Measurements from ENCODE around the gene ZNF227. TPM values are rescaled to one million over a fixed set of nuclear protein-coding genes. Genes with fewer than 3 reads are reported as not detected.
A peak's percentile ranks its signal among the peaks of the same experiment; 100 is the strongest.

The ZNF227 gene
- total RNA-seq, 2 experiments from 2014 or later = 16.2 to 17.2 TPM

- H3K9me3 ChIP-seq (ENCODE audit: control insufficient read depth in 1 of 2, insufficient read depth in 1 of 2, low read length in 2 of 2) = peaks cover 39 to 89% of the 10 kb centered on the region in 2 experiments
These were observed 46.6 kb downstream of the ZNF227 start for GRCh38 chr19:44258835-44259413.

DNA sequence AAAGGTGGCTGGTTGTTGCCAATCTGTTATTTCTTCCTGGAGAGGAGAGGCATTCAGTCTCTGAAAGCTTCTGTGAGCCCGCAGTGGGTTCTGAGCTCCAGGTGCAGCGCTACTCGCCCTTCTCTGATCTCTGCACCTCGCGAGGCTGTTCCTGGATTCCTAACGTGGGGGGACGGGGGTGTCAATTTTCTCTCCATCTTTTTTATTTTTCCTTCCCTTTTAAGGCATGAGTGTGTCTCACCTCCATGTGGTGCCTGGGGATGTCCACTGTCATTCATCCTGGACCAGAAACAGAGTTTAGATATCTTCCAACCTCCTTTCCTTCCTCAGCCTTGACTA is 48.0 kb downstream of the ZNF227 start:
- Mint-ChIP-seq H3K27ac (no peak overlapping the region), H3K36me3 (ENCODE audit: low read depth) (peaks cover 72% of the 10 kb centered on the region), H3K4me1 (ENCODE audit: low read depth) (peaks cover 13% of the 10 kb centered on the region), H3K27me3 (no peaks in the 10 kb centered on the region), H3K4me3 (peak overlapping the region; percentile 81), H3K9me3 (peaks cover 28% of the 10 kb centered on the region)
- intact Hi-C loops (cut with DNase I, micrococcal nuclease) = no loop called here
- ChIA-PET CTCF (no interaction called here), POLR2A (interaction anchor here (0.6 to 0.9 kb wide), 2 partner anchors 53 to 242 kb away, joined by 3 to 5 read pairs; no protein-coding TSS in a partner anchor)
- ATAC-seq (ENCODE audit: poor library complexity) (no peak), DNase-seq (no peak)
- Histone ChIP-seq H3K27ac (ENCODE audit: low read depth in 1 of 2, low read length in 2 of 2) (no peak overlapping the region), H3K4me3 (ENCODE audit: low read length) (peak overlapping the region; percentile 35), H3K36me3 (ENCODE audit: insufficient read depth, low read length) (no peaks in the 10 kb centered on the region), H3K27me3 (ENCODE audit: control insufficient read depth in 1 of 2, insufficient read depth in 2 of 2, low read length in 2 of 2) (no peaks in the 10 kb centered on the region), H3K9me3 (ENCODE audit: control insufficient read depth in 1 of 2, insufficient read depth in 1 of 2, low read length in 2 of 2) (peaks cover 45 to 85% of the 10 kb centered on the region in 2 experiments), H3K4me1 (ENCODE audit: insufficient read depth, low read length) (peaks cover 3% of the 10 kb centered on the region)
- TF ChIP-seq, protein P1, sequence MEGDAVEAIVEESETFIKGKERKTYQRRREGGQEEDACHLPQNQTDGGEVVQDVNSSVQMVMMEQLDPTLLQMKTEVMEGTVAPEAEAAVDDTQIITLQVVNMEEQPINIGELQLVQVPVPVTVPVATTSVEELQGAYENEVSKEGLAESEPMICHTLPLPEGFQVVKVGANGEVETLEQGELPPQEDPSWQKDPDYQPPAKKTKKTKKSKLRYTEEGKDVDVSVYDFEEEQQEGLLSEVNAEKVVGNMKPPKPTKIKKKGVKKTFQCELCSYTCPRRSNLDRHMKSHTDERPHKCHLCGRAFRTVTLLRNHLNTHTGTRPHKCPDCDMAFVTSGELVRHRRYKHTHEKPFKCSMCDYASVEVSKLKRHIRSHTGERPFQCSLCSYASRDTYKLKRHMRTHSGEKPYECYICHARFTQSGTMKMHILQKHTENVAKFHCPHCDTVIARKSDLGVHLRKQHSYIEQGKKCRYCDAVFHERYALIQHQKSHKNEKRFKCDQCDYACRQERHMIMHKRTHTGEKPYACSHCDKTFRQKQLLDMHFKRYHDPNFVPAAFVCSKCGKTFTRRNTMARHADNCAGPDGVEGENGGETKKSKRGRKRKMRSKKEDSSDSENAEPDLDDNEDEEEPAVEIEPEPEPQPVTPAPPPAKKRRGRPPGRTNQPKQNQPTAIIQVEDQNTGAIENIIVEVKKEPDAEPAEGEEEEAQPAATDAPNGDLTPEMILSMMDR (IDR thresholded peaks at IDR 0.05) = no peak

More at GRCh38 chr19:44258835-44259413, 46.6 kb downstream of the ZNF227 start:
- TF ChIP-seq, protein P1 (IDR thresholded peaks at IDR 0.05) = no peak
- peaks cover 36% of the 10 kb centered on the region for H3K9me3 Mint-ChIP-seq
- Histone ChIP-seq H3K27me3 (ENCODE audit: control insufficient read depth in 1 of 2, insufficient read depth in 2 of 2, low read length in 2 of 2) (no peaks in the 10 kb centered on the region), H3K4me1 (ENCODE audit: insufficient read depth, low read length) (peaks cover 3% of the 10 kb centered on the region), H3K27ac (ENCODE audit: low read depth in 1 of 2, low read length in 2 of 2) (no peak overlapping the region), H3K4me3 (ENCODE audit: low read length) (no peak overlapping the region), H3K36me3 (ENCODE audit: insufficient read depth, low read length) (no peaks in the 10 kb centered on the region)
- H3K36me3 Mint-ChIP-seq (ENCODE audit: low read depth) = peaks cover 80% of the 10 kb centered on the region
- H3K27me3 Mint-ChIP-seq = no peaks in the 10 kb centered on the region
- ChIA-PET POLR2A (no interaction called here), CTCF (no interaction called here)
- no peak overlapping the region for H3K4me3 Mint-ChIP-seq
- H3K27ac Mint-ChIP-seq = no peak overlapping the region
- H3K4me1 Mint-ChIP-seq (ENCODE audit: low read depth) = peaks cover 13% of the 10 kb centered on the region
- ATAC-seq (ENCODE audit: poor library complexity) = no peak
- no peak for DNase-seq
- intact Hi-C loops (cut with DNase I, micrococcal nuclease) = no loop called here

- Mint-ChIP-seq H3K27ac (no peak overlapping the region), H3K27me3 (no peaks in the 10 kb centered on the region), H3K4me3 (peak overlapping the region; percentile 81), H3K4me1 (ENCODE audit: low read depth) (peaks cover 13% of the 10 kb centered on the region), H3K9me3 (peaks cover 24% of the 10 kb centered on the region), H3K36me3 (ENCODE audit: low read depth) (peaks cover 71% of the 10 kb centered on the region)
- intact Hi-C loops (cut with DNase I, micrococcal nuclease) = no loop called here
- no peaks in the 10 kb centered on the region for H3K36me3 ChIP-seq (ENCODE audit: insufficient read depth, low read length)
- CTCF ChIA-PET = no interaction called here
- POLR2A ChIA-PET = no interaction called here
- TF ChIP-seq, protein P1 (IDR thresholded peaks at IDR 0.05) = no peak
- no peaks in the 10 kb centered on the region for H3K27me3 ChIP-seq (ENCODE audit: control insufficient read depth in 1 of 2, insufficient read depth in 2 of 2, low read length in 2 of 2)
- H3K9me3 ChIP-seq (ENCODE audit: control insufficient read depth in 1 of 2, insufficient read depth in 1 of 2, low read length in 2 of 2) = peaks cover 50 to 84% of the 10 kb centered on the region in 2 experiments
- no peak overlapping the region for H3K27ac ChIP-seq (ENCODE audit: low read depth in 1 of 2, low read length in 2 of 2)
- ATAC-seq (ENCODE audit: poor library complexity) (no peak), DNase-seq (no peak)
- H3K4me1 ChIP-seq (ENCODE audit: insufficient read depth, low read length) = peaks cover 3% of the 10 kb centered on the region
- H3K4me3 ChIP-seq (ENCODE audit: low read length) = no peak overlapping the region
These were observed 48.5 kb downstream of the ZNF227 start for GRCh38 chr19:44260695-44261446.
